Erythroblast (primary cell): ENCODE results near the gene HORMAD1.

Source experiments
- GATA1 ChIP-seq: IDR thresholded peaks from 2 replicates; pipeline ENCODE4 v1.6.1; 2011; ENCODE audit warnings: low read depth, mild to moderate bottlenecking, control low read depth, low read length, moderate library complexity
- POLR2A ChIP-seq: IDR thresholded peaks from 2 replicates; pipeline ENCODE4 v1.6.1; 2011; ENCODE audit warnings: mild to moderate bottlenecking, low read length

DNA sequence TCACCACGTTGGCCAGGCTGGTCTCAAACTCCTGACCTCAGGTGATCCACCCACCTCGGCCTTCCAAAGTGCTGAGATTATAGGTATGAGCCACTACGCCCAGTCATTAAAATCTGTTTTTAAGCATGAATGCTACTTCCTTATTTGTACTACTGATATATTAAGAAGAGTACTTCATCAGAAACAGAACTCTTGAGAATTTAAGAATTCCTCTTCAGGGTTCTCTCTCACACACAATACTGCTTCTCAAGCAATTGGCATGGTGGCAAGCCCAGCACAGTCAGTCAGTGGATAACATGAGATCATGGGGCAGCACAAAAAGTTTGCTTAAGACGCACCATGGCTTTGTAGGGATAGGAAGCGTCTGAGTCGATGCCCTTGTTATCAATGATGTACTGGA is 30.7 kb upstream of the HORMAD1 start:
- no peak for TF ChIP-seq POLR2A
- TF ChIP-seq GATA1, result no peak
